SJCRH30 (cell line): ENCODE data around the gene CD300LF. TPM values are rescaled to one million over a fixed set of nuclear protein-coding genes. Genes with fewer than 3 reads are reported as not detected.

Experiments
- total RNA-seq: library from RNA; depleted of rRNA; stranded (reverse); fragments of >200 nt; shearing (Covaris generic); gene quantifications from 2 replicates; pipeline ENCODE4 v1.2.3, GENCODE V29; 2014; rRNA removed

Gene CD300LF
- total RNA-seq, 1 experiment from 2014 or later = not detected

Other genes with a start within 250 kb of the CD300LF start
- gene CD300A, start 246.3 kb downstream of the CD300LF start, total RNA-seq = not detected in 2 replicates
- not detected in 2 replicates for gene CD300LB, start 181.4 kb downstream of the CD300LF start, total RNA-seq
- not detected in 2 replicates for gene CD300C, start 166.8 kb downstream of the CD300LF start, total RNA-seq
- not detected in 2 replicates for gene CD300H, start 145.4 kb downstream of the CD300LF start, total RNA-seq
- gene CD300LD, start 120.6 kb downstream of the CD300LF start, total RNA-seq = not detected in 2 replicates
- 0.22 TPM in 1 of 2 replicates, not detected in the other for gene CD300E, start 89.2 kb downstream of the CD300LF start, total RNA-seq
- gene RAB37, start 24.3 kb upstream of the CD300LF start, total RNA-seq = 1.3 and 3.0 TPM in 2 replicates
- gene NHERF1, start 35.7 kb upstream of the CD300LF start, total RNA-seq = 42.0 and 45.4 TPM in 2 replicates
- 47.7 and 50.1 TPM in 2 replicates for gene NAT9, start 63.4 kb upstream of the CD300LF start, total RNA-seq
- not detected in 2 replicates for gene GRIN2C, start 147.0 kb upstream of the CD300LF start, total RNA-seq
- gene FDXR, start 160.1 kb upstream of the CD300LF start, total RNA-seq = 6.7 and 7.2 TPM in 2 replicates
- gene FADS6, start 180.7 kb upstream of the CD300LF start, total RNA-seq = not detected in 2 replicates
- 0.08 and 0.14 TPM in 2 replicates for gene USH1G, start 210.3 kb upstream of the CD300LF start, total RNA-seq
- gene OTOP2, start 211.3 kb upstream of the CD300LF start, total RNA-seq = not detected in 2 replicates
- gene OTOP3, start 223.0 kb upstream of the CD300LF start, total RNA-seq = not detected in 2 replicates